ENCODE results near the gene HGFAC. TPM values are rescaled to one million over a fixed set of nuclear protein-coding genes. Genes with fewer than 3 reads are reported as not detected.

The HGFAC gene
- total RNA-seq, 1 experiment from 2014 or later: 0.04 TPM

DNA sequence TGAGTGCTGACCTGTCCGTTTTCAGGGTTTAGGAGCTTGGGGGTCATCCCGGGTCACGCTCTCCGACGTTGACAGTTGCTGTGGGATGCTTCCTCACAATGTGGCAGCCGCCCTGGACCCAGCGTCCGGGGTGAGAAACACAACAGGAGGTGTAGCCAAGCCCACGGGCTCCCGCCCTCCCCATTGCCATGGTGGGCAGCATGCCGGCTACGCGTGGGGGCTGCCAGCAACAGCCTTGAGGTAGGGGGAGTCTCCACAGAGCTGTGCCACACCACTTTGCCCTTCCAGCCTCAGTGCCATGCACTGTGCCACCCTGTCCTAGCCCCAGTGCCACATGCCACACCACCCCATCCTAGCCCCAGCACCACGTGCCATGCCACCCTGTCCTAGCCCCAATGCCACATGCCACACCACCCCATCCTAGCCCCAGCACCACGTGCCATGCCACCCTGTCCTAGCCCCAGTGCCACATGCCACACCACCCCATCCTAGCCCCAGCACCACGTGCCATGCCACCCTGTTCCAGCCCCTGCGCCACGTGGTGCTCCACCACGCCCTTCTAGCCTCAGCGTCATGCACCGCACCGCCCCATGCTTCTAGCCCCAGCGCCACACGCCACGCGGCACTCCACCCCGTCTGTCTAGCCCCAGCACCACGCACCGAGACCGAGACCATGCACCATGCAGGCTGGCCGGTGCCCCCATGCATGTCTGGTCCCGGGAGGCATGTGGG is 8.5 kb upstream of the HGFAC start:
- no TSS peak for BruUV-seq (replicated peaks)
- intact Hi-C loops (cut with micrococcal nuclease): no loop called here
- Histone ChIP-seq H3K4me3 (ENCODE audit: low read length) (no peak overlapping the region), H3K4me1 (ENCODE audit: insufficient read depth, low read length) (peaks cover 11% of the 10 kb centered on the region), H3K27me3 (ENCODE audit: low read length) (no peaks in the 10 kb centered on the region), H3K9me3 (ENCODE audit: low read length) (no peaks in the 10 kb centered on the region), H3K9ac (ENCODE audit: low read length) (no peak overlapping the region), H3K36me3 (ENCODE audit: low read depth, low read length) (no peaks in the 10 kb centered on the region), H2AFZ (ENCODE audit: low read length) (no peak overlapping the region), H4K20me1 (ENCODE audit: low read length) (no peaks in the 10 kb centered on the region), H3K27ac (ENCODE audit: low read length) (no peak overlapping the region), H3K79me2 (ENCODE audit: low read length) (no peaks in the 10 kb centered on the region), H3K4me2 (ENCODE audit: low read length) (no peak overlapping the region), H3K9me2 (replicated peaks; ENCODE audit: low read length) (no peaks in the 10 kb centered on the region), H3F3A (ENCODE audit: low read length, unreplicated experiment) (no peaks in the 10 kb centered on the region)
- CTCF ChIA-PET: no interaction called here
- ATAC-seq (no peak), DNase-seq (no peak)
- POLR2A ChIA-PET (ENCODE audit: unreplicated experiment): no interaction called here
- TF ChIP-seq, protein P1, sequence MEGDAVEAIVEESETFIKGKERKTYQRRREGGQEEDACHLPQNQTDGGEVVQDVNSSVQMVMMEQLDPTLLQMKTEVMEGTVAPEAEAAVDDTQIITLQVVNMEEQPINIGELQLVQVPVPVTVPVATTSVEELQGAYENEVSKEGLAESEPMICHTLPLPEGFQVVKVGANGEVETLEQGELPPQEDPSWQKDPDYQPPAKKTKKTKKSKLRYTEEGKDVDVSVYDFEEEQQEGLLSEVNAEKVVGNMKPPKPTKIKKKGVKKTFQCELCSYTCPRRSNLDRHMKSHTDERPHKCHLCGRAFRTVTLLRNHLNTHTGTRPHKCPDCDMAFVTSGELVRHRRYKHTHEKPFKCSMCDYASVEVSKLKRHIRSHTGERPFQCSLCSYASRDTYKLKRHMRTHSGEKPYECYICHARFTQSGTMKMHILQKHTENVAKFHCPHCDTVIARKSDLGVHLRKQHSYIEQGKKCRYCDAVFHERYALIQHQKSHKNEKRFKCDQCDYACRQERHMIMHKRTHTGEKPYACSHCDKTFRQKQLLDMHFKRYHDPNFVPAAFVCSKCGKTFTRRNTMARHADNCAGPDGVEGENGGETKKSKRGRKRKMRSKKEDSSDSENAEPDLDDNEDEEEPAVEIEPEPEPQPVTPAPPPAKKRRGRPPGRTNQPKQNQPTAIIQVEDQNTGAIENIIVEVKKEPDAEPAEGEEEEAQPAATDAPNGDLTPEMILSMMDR (conservative IDR thresholded peaks at IDR 0.05; ENCODE audit: low read depth, low read length): no peak
- TF ChIP-seq EZH2phosphoT487 (IDR thresholded peaks at IDR 0.05; ENCODE audit: borderline replicate concordance, low read length) (no peak), EZH2 (IDR thresholded peaks at IDR 0.05; ENCODE audit: low read length, unreplicated experiment) (no peak)

DNA sequence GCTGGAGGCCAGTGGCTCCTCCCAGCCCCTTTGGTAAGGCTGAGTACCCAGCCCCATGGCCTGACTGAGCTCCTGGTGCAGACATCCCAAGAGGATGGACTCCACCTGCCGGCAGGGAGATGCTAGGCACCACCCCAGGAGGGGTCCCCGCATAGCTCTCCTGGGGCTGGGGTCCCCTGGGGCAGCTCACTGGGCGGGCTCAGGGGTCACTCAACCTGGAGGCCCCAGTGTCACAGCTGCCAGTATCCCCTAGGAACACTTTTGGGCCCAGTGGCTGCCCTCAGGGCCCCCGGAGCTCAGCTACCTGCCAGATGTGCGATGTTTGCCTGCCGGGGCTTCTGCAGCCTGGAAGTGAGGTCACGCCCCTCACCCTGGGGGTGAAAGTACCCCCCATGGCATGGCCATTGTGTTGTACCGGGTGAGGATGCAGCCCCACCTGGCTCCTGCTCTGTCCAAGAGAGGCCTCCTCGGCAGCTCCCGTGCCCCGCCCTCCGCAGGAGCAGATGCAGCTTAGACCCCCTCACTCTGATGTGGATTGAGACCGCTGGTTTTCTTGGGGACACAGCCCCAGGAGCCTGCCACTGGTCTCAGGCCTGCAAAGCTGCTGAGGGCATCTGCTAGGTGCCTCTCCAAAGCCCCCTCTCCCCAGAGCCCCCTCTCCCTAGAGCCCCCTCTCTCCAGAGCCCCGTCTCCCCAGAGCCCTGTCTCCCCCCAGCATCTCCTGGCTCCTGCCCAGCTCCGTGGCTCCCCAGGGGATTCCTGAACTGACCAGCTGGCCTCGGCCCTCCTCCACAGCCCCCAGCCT is 6.7 kb upstream of the HGFAC start:
- H3K4me3 ChIP-seq (ENCODE audit: low read length): no peak overlapping the region
- no peaks in the 10 kb centered on the region for H3K9me2 ChIP-seq (replicated peaks; ENCODE audit: low read length)
- H3K9me3 ChIP-seq (ENCODE audit: low read length): no peaks in the 10 kb centered on the region
- TF ChIP-seq EZH2 (IDR thresholded peaks at IDR 0.05; ENCODE audit: low read length, unreplicated experiment) (no peak), EZH2phosphoT487 (IDR thresholded peaks at IDR 0.05; ENCODE audit: borderline replicate concordance, low read length) (no peak)
- TF ChIP-seq, protein P1 (conservative IDR thresholded peaks at IDR 0.05; ENCODE audit: low read depth, low read length): no peak
- H2AFZ ChIP-seq (ENCODE audit: low read length): no peak overlapping the region
- peaks cover 11% of the 10 kb centered on the region for H3K4me1 ChIP-seq (ENCODE audit: insufficient read depth, low read length)
- H3K27me3 ChIP-seq (ENCODE audit: low read length): no peaks in the 10 kb centered on the region
- DNase-seq (no peak), ATAC-seq (no peak)
- no peaks in the 10 kb centered on the region for H3F3A ChIP-seq (ENCODE audit: low read length, unreplicated experiment)
- BruUV-seq (replicated peaks): no TSS peak
- no peaks in the 10 kb centered on the region for H3K79me2 ChIP-seq (ENCODE audit: low read length)
- no peak overlapping the region for H3K9ac ChIP-seq (ENCODE audit: low read length)
- POLR2A ChIA-PET (ENCODE audit: unreplicated experiment): no interaction called here
- intact Hi-C loops (cut with micrococcal nuclease): no loop called here
- CTCF ChIA-PET: no interaction called here
- H3K27ac ChIP-seq (ENCODE audit: low read length): no peak overlapping the region
- no peaks in the 10 kb centered on the region for H4K20me1 ChIP-seq (ENCODE audit: low read length)
- H3K4me2 ChIP-seq (ENCODE audit: low read length): no peak overlapping the region
- no peaks in the 10 kb centered on the region for H3K36me3 ChIP-seq (ENCODE audit: low read depth, low read length)

DNA sequence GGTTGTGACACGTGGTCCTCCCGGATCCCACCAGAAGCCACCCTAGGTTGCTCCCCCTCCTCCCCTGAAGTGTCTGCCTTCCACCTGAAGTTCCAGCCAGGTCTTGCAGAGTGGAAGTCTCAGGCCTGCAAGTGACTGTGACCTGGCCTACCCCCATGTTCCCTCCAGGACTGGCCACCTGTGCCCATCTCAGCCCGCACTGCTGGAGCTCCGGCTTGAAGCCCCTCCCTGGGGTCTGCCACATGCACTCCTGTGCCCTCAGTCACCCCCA is 6.1 kb upstream of the HGFAC start:
- H3K9me3 ChIP-seq (ENCODE audit: low read length): no peaks in the 10 kb centered on the region
- CTCF ChIA-PET: no interaction called here
- no peaks in the 10 kb centered on the region for H3K9me2 ChIP-seq (replicated peaks; ENCODE audit: low read length)
- no peaks in the 10 kb centered on the region for H3K79me2 ChIP-seq (ENCODE audit: low read length)
- H3K36me3 ChIP-seq (ENCODE audit: low read depth, low read length): no peaks in the 10 kb centered on the region
- POLR2A ChIA-PET (ENCODE audit: unreplicated experiment): no interaction called here
- H3K4me1 ChIP-seq (ENCODE audit: insufficient read depth, low read length): peaks cover 11% of the 10 kb centered on the region
- TF ChIP-seq EZH2 (IDR thresholded peaks at IDR 0.05; ENCODE audit: low read length, unreplicated experiment) (no peak), EZH2phosphoT487 (IDR thresholded peaks at IDR 0.05; ENCODE audit: borderline replicate concordance, low read length) (no peak)
- TF ChIP-seq, protein P1 (conservative IDR thresholded peaks at IDR 0.05; ENCODE audit: low read depth, low read length): no peak
- H4K20me1 ChIP-seq (ENCODE audit: low read length): no peaks in the 10 kb centered on the region
- no peak for DNase-seq
- no peak overlapping the region for H3K4me2 ChIP-seq (ENCODE audit: low read length)
- no peak for ATAC-seq
- H3F3A ChIP-seq (ENCODE audit: low read length, unreplicated experiment): no peaks in the 10 kb centered on the region
- no peak overlapping the region for H3K4me3 ChIP-seq (ENCODE audit: low read length)
- intact Hi-C loops (cut with micrococcal nuclease): no loop called here
- no TSS peak for BruUV-seq (replicated peaks)
- no peak overlapping the region for H3K27ac ChIP-seq (ENCODE audit: low read length)
- H3K9ac ChIP-seq (ENCODE audit: low read length): no peak overlapping the region
- H2AFZ ChIP-seq (ENCODE audit: low read length): no peak overlapping the region
- no peaks in the 10 kb centered on the region for H3K27me3 ChIP-seq (ENCODE audit: low read length)
